Prostate gland (tissue), 2 donors: ENCODE results near the gene TPST1.

Source experiments
- POLR2AphosphoS5 ChIP-seq: sonication (generic); formaldehyde crosslinking; IDR thresholded peaks from one replicate; pipeline ENCODE4 v1.6.1; 2017; ENCODE audit warnings: antibody characterized with exemption
- TF ChIP-seq, protein P1 (sequence below), 4 experiments: fragments of 200-600 bp in 2 of 4; fragments of 450-650 bp in 2 of 4; sonication (generic) in 2 of 4; IDR thresholded peaks; 1 replicate in 3 of 4; 2 replicates in 1 of 4; pipeline ENCODE4 v1.5.1; 2016 to 2019; ENCODE audit warnings: antibody characterized with exemption in 4 of 4, mild to moderate bottlenecking in 2 of 4, moderate library complexity in 2 of 4

DNA sequence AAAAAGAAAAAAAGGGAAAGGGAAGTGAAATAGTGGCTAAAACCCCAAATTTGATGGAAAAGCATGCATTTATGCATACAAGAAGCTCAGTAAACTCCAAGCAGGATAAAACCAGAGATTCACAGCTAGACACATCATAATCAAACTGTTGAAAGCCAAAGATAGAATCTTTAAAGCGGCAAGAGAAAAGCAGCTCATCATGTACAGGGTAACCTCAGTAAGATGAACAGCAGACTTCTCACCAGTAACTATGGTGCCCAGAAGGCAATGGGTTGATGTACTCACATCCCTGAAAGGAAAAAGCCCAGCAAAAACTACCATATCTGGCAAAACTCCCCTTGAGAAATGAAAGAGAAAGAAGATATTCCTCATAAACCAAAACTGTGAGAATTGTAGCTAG, 60.4 kb downstream of the TPST1 start:
- TF ChIP-seq, protein P1, sequence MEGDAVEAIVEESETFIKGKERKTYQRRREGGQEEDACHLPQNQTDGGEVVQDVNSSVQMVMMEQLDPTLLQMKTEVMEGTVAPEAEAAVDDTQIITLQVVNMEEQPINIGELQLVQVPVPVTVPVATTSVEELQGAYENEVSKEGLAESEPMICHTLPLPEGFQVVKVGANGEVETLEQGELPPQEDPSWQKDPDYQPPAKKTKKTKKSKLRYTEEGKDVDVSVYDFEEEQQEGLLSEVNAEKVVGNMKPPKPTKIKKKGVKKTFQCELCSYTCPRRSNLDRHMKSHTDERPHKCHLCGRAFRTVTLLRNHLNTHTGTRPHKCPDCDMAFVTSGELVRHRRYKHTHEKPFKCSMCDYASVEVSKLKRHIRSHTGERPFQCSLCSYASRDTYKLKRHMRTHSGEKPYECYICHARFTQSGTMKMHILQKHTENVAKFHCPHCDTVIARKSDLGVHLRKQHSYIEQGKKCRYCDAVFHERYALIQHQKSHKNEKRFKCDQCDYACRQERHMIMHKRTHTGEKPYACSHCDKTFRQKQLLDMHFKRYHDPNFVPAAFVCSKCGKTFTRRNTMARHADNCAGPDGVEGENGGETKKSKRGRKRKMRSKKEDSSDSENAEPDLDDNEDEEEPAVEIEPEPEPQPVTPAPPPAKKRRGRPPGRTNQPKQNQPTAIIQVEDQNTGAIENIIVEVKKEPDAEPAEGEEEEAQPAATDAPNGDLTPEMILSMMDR (IDR thresholded peaks at IDR 0.05) = no peak
- TF ChIP-seq POLR2AphosphoS5 = no peak
